HepG2 (cell line): ENCODE measurements around the gene RAD9A. TPM values are rescaled to one million over a fixed set of nuclear protein-coding genes. Genes with fewer than 3 reads are reported as not detected.

Source experiments
- EHMT2 ChIP-seq: fragments of 200-600 bp; sonication (generic); IDR thresholded peaks from 2 replicates; pipeline ENCODE4 v1.7.0; 2017; ENCODE audit warnings: antibody characterized with exemption, low read depth, low read length, borderline replicate concordance
- KLF13 ChIP-seq: sonication (generic); formaldehyde crosslinking; IDR thresholded peaks from 2 replicates; pipeline ENCODE4 v1.4.0; 2020; ENCODE audit warnings: mild to moderate bottlenecking, missing genetic modification reagents
- MLLT10 ChIP-seq: sonication (generic); formaldehyde crosslinking; IDR thresholded peaks from 2 replicates; pipeline ENCODE4 v1.4.0; 2020; ENCODE audit warnings: missing genetic modification reagents
- RBM39 ChIP-seq: fragments of 200-400 bp; formaldehyde crosslinking; IDR thresholded peaks from one replicate; pipeline ENCODE4 v1.6.1; 2018; ENCODE audit warnings: antibody characterized with exemption, mild to moderate bottlenecking, low read depth, low read length; ENCODE audit not compliant: poor library complexity, severe bottlenecking
- TCF7L2 ChIP-seq: IDR thresholded peaks from 2 replicates; pipeline ENCODE4 v1.6.1; 2011; ENCODE audit warnings: mild to moderate bottlenecking, low read depth, low read length, moderate library complexity
- ZBTB7A ChIP-seq: sonication (generic); formaldehyde crosslinking; IDR thresholded peaks from 2 replicates; pipeline ENCODE4 v1.8.0; 2022; ENCODE audit warnings: mild to moderate bottlenecking, missing genetic modification reagents
- ZNF34 ChIP-seq: sonication (generic); formaldehyde crosslinking; IDR thresholded peaks from 2 replicates; pipeline ENCODE4 v1.4.0; 2020; ENCODE audit warnings: mild to moderate bottlenecking, missing genetic modification reagents, borderline replicate concordance
- ZNF503 ChIP-seq: sonication (generic); formaldehyde crosslinking; IDR thresholded peaks from 2 replicates; pipeline ENCODE4 v1.4.0; 2020; ENCODE audit warnings: missing genetic modification reagents
- ZNF552 ChIP-seq: sonication (generic); formaldehyde crosslinking; IDR thresholded peaks from 2 replicates; pipeline ENCODE4 v1.9.0; 2022; ENCODE audit warnings: missing genetic modification reagents, mild to moderate bottlenecking, borderline replicate concordance
- ZNF598 ChIP-seq: sonication (generic); formaldehyde crosslinking; IDR thresholded peaks from 2 replicates; pipeline ENCODE4 v1.5.1; 2020; ENCODE audit warnings: mild to moderate bottlenecking, missing genetic modification reagents, borderline replicate concordance
- ZNF644 ChIP-seq: IDR thresholded peaks from 2 replicates; pipeline ENCODE4 v1.6.1; 2016; ENCODE audit warnings: low read depth
- ZNF792 ChIP-seq: IDR thresholded peaks from 2 replicates; pipeline ENCODE4 v1.6.1; 2016
- ZSCAN22 ChIP-seq: sonication (generic); formaldehyde crosslinking; IDR thresholded peaks from 2 replicates; pipeline ENCODE4 v1.4.0; 2020; ENCODE audit warnings: mild to moderate bottlenecking, missing genetic modification reagents
- polyA plus RNA-seq, 8 experiments: library from polyadenylated mRNA; depleted of rRNA in 3 of 8; stranded (reverse) in 7 of 8; unstranded in 1 of 8; fragments of >200 nt; fragmentation: Illumina TruSeq in 4 of 8; extraction: Trizol in 4 of 8; gene quantifications; 2 replicates each; pipeline versions ENCODE4 v1.2.1 to v1.2.3, GENCODE V29; 2011 to 2016; ENCODE audit warnings: low read depth in 4 of 8, missing spikeins in 1 of 8, mixed read lengths in 1 of 8; ENCODE audit not compliant: insufficient read depth in 1 of 8
- total RNA-seq, 5 experiments: library from RNA; depleted of rRNA; stranded (reverse); fragments of >200 nt; fragmentation: Illumina TruSeq; extraction: Trizol; gene quantifications; 2 replicates each; pipeline ENCODE4 v1.2.3, GENCODE V29; 2016; ENCODE audit warnings: low read depth in 1 of 5

RAD9A gene
- total and polyA plus RNA-seq, 2 of the 13 experiments (the other 11 are each of a cell fraction or from before 2014, with no cell fraction given) = 10.1 to 15.7 TPM

DNA sequence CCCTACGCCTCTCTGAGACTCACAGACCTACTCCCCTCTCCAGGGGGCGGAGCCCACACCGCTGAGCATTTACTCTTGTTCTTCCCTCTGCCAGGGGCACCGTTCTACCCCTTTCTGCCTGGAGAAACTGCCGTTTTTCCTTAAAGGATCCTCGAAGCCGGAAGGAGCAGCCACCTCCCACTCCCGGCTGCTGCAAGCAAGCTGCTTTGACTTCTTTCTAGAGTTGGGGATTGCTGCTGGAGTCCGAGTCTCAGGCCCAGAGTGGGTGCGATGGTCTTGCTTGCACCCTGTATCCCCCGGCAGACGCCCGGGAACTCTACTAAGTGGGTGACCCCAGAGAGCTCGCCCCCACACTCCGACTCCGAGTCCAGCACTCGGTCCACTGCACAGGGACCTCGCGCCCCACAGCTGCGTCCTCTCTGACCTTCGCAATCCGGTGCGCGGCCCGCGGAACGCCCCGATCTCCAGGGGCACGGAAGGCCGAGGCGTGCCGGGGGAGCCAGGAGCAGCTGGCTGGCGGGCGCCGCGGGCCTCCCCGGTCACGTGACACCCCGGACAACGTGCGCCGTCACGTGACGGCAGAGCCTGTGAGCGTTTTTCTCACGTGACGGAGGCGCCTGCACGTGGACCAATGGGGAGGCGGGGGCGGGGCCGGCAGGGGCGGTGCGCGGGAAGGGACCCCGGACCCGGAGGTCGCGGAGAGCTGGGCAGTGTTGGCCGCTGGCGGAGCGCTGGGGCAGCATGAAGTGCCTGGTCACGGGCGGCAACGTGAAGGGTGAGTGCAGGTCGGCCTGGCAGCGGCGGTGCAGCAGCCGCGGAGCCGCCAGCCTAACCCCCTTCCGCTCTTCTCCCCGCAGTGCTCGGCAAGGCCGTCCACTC lies at the start of gene RAD9A (continued):
- TF ChIP-seq ZNF503 (no peak), ZNF552 (CRISPR knock-in tag) (peak; percentile 89), ZNF598 (CRISPR knock-in tag) (0 out of 2 replicates have a peak, but pooled peaks have one; percentile 67), MLLT10 (CRISPR knock-in tag) (no peak), ZSCAN22 (CRISPR knock-in tag) (0 out of 2 replicates have a peak, but pooled peaks have one; percentile 42), TCF7L2 (no peak), ZNF34 (no peak), ZBTB7A (CRISPR knock-in tag) (peak; percentile 92; the same call in 1 of the 2 replicates), ZNF644 (CRISPR knock-in tag) (no peak), KLF13 (no peak), RBM39 (no peak), ZNF792 (CRISPR knock-in tag) (0 out of 2 replicates have a peak, but pooled peaks have one; percentile 79), EHMT2 (no peak)
